Karpas-422 (cell line): Measurements from ENCODE around the gene OGDH. TPM values are rescaled to one million over a fixed set of nuclear protein-coding genes. Genes with fewer than 3 reads are reported as not detected.
A peak's percentile ranks its signal among the peaks of the same experiment; 100 is the strongest.

Experiments
- DNase-seq: peaks from one replicate; pipeline ENCODE4 v3.0.0-alpha.2; 2015
- H2AFZ ChIP-seq: fragments of 200-600 bp; sonication (generic); 2 replicates; pipeline ENCODE4 v1.6.1; 2014; ENCODE audit warnings: antibody characterized with exemption, low read length, mixed read lengths
- H3K27ac ChIP-seq: fragments of 200-600 bp; sonication (generic); 2 replicates; pipeline ENCODE4 v1.5.1; 2014; ENCODE audit warnings: mild to moderate bottlenecking, low read length, moderate library complexity
- H3K27me3 ChIP-seq: fragments of 200-600 bp; sonication (generic); 2 replicates; pipeline ENCODE4 v1.6.1; 2014; ENCODE audit warnings: low read length, mixed read lengths
- H3K36me3 ChIP-seq: fragments of 200-600 bp; sonication (generic); 2 replicates; pipeline ENCODE4 v1.6.1; 2014; ENCODE audit warnings: low read length, mixed read lengths; ENCODE audit not compliant: insufficient read depth
- H3K4me1 ChIP-seq: fragments of 200-600 bp; sonication (generic); 2 replicates; pipeline ENCODE4 v1.6.1; 2014; ENCODE audit warnings: mild to moderate bottlenecking, low read length, mixed read lengths
- H3K4me2 ChIP-seq: fragments of 200-600 bp; sonication (generic); 2 replicates; pipeline ENCODE4 v1.6.1; 2014; ENCODE audit warnings: low read length, low read depth, mild to moderate bottlenecking; ENCODE audit not compliant: poor library complexity, severe bottlenecking
- H3K4me3 ChIP-seq: fragments of 200-600 bp; sonication (generic); 2 replicates; pipeline ENCODE4 v1.5.1; 2014; ENCODE audit warnings: mild to moderate bottlenecking, antibody characterized with exemption, low read length, mixed read lengths
- H3K79me2 ChIP-seq: fragments of 200-600 bp; sonication (generic); 2 replicates; pipeline ENCODE4 v1.6.1; 2014; ENCODE audit warnings: mild to moderate bottlenecking, low read length, mixed read lengths
- H3K9ac ChIP-seq: fragments of 200-600 bp; sonication (generic); 2 replicates; pipeline ENCODE4 v1.6.0; 2014; ENCODE audit warnings: low read length
- H3K9me2 ChIP-seq: fragments of 200-600 bp; sonication (generic), shearing (Covaris generic); replicated peaks from 2 replicates; pipeline ENCODE4 v1.6.0; 2014; ENCODE audit warnings: mild to moderate bottlenecking, low read length, moderate library complexity; ENCODE audit not compliant: insufficient read depth
- H3K9me3 ChIP-seq: fragments of 300-700, 200-600 bp; sonication (generic); 2 replicates; pipeline ENCODE4 v1.6.1; 2014; ENCODE audit warnings: low read length, mixed read lengths
- H4K20me1 ChIP-seq: fragments of 200-600 bp; sonication (generic); 2 replicates; pipeline ENCODE4 v1.6.1; 2014; ENCODE audit warnings: mild to moderate bottlenecking, antibody characterized with exemption, low read length, low read depth; ENCODE audit not compliant: insufficient read depth
- total RNA-seq: library from RNA; depleted of rRNA; stranded (reverse); fragments of >200 nt; shearing (Covaris generic); gene quantifications from 2 replicates; pipeline ENCODE4 v1.2.3, GENCODE V29; 2014; ENCODE audit warnings: low replicate concordance

Gene OGDH
- total RNA-seq, 1 experiment from 2014 or later: 24.9 TPM

DNA sequence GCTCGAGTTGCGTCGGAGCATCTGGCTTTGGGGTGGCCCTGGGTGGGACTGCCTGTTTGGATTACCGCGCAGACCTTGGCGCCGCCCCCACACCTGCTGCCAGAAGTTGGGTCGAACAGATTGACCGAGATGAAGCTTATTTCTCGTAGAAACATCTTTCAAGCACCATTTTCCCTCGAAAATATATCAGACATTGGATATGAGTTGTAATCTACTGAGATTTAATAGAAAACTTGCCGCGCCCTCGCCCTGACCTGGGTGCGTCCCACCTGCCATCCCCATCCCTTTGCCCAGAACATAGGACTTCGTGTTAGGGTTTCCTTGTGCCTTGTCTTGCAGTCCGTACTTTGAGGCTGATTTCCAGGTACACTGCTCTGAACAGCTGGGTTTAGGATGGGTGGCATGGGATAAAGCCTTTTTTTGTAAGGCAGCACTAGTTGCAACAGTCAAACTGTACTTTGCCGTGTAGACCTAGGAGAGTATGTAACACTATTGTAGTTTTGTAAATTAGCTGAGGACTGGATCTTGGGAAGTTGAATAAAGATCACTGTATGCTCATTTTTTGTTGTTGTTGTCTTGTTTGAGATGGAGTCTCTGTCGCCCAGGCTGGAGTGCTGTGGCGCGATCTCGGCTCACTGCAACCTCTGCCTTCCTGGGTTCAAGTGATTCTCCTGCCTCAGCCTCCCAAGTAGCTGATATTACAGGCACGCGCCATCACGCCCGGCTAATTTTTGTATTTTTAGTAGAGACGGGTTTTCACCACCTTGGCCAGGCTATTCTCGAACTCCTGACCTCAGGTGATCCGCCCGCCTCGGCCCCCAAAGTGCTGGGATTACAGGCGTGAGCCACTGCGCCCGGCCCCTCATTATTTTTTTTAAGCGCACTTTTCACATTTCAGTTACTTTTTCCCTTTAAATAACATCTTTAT is 978 bp downstream of the OGDH start:
- peak overlapping the region; percentile 78 for H3K27ac ChIP-seq
- H3K9me2 ChIP-seq: no peaks in the 10 kb centered on the region
- peaks cover 54% of the 10 kb centered on the region for H3K79me2 ChIP-seq
- H3K4me2 ChIP-seq: peak overlapping the region; percentile 99
- peak overlapping the region; percentile 66; the same call in 1 of the 2 replicates for H2AFZ ChIP-seq
- peak overlapping the region; percentile 92 for H3K9ac ChIP-seq
- H3K27me3 ChIP-seq: no peaks in the 10 kb centered on the region
- H3K9me3 ChIP-seq: no peaks in the 10 kb centered on the region
- no peaks in the 10 kb centered on the region for H4K20me1 ChIP-seq
- peaks cover 41% of the 10 kb centered on the region for H3K4me1 ChIP-seq
- peak; percentile 46 for DNase-seq
- H3K4me3 ChIP-seq: peak overlapping the region; percentile 94
- peaks cover 3% of the 10 kb centered on the region; the same call in 1 of the 2 replicates for H3K36me3 ChIP-seq

DNA sequence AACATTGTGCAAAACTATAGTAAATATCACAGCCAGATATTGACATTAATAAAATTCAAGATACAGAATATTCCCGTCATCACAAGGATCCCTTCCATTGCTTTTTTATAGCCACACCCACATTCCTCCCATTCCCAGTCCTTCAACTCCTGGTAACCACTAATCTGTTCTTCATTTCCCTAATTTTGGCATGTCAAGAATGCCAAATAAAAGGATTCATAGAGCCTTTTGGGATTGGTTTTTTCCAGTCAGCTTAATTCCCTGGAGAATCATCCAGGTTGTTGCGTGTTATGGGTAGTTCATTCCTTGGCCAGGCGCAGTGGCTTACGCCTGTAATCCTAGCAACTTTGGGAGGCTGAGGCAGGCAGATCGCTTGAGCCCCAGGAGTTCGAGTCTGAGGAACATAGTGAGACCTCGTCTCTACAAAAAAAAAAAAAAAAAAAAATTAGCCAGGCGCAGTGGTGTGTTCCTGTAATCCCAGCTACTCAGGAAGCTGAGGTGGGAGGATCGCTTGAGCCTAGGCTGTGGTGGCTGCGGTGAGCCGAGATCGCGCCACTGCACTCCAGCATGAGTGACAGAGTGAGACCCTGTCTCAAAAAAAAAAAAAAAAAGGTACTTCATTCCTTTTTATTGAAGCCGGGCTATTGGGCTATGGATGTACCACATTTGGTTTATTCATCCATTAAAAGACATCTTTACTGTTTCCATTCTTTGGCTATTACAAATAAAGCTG is 2.7 kb downstream of the OGDH start:
- Histone ChIP-seq H3K4me1 (peaks cover 36% of the 10 kb centered on the region), H3K27ac (no peak overlapping the region), H3K79me2 (peaks cover 71% of the 10 kb centered on the region), H4K20me1 (no peaks in the 10 kb centered on the region), H3K4me3 (no peak overlapping the region), H3K9me3 (no peaks in the 10 kb centered on the region), H3K9me2 (no peaks in the 10 kb centered on the region), H2AFZ (no peak overlapping the region), H3K4me2 (peak overlapping the region; percentile 4), H3K27me3 (no peaks in the 10 kb centered on the region), H3K9ac (no peak overlapping the region), H3K36me3 (peaks cover 3% of the 10 kb centered on the region; the same call in 1 of the 2 replicates)
- no peak for DNase-seq

DNA sequence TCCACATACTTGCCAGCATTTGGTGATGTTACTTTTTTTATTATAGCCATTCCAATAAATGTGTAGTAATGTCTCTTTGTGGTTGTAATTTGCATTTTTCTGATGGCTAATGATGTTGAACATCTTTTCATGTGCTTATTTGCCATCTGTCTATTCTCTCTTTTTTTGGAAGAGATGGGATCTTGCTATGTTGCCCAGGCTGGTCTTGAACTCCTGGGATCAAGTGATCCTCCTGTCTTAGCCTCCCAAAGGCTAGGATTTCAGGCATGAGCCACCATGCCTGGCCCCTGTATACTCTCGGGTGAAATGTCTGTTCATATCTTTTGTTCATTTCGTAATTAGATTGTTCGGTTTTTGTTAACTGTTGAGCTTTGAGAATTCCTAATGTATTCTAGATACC is 3.4 kb downstream of the OGDH start:
- H3K4me1 ChIP-seq: peaks cover 40% of the 10 kb centered on the region
- H3K9ac ChIP-seq: no peak overlapping the region
- no peak for DNase-seq

GRCh38 chr7:44615149-44615611 is 8.8 kb downstream of the OGDH start:
- Histone ChIP-seq H4K20me1 (no peaks in the 10 kb centered on the region), H2AFZ (no peak overlapping the region), H3K79me2 (peaks cover 95% of the 10 kb centered on the region), H3K27me3 (no peaks in the 10 kb centered on the region), H3K4me1 (peaks cover 28% of the 10 kb centered on the region), H3K27ac (no peak overlapping the region), H3K9me3 (no peaks in the 10 kb centered on the region), H3K4me3 (no peak overlapping the region), H3K4me2 (no peak overlapping the region), H3K36me3 (no peaks in the 10 kb centered on the region), H3K9ac (no peak overlapping the region), H3K9me2 (no peaks in the 10 kb centered on the region)
- no peak for DNase-seq

More for the DNA sequence above, 3.4 kb downstream of the OGDH start:
- no peaks in the 10 kb centered on the region for H3K27me3 ChIP-seq
- no peak overlapping the region for H3K4me2 ChIP-seq
- H3K4me3 ChIP-seq: no peak overlapping the region
- H4K20me1 ChIP-seq: no peaks in the 10 kb centered on the region
- peaks cover 3% of the 10 kb centered on the region; the same call in 1 of the 2 replicates for H3K36me3 ChIP-seq
- no peaks in the 10 kb centered on the region for H3K9me2 ChIP-seq
- no peaks in the 10 kb centered on the region for H3K9me3 ChIP-seq
- H3K27ac ChIP-seq: no peak overlapping the region
- H3K79me2 ChIP-seq: peaks cover 78% of the 10 kb centered on the region
- H2AFZ ChIP-seq: no peak overlapping the region

DNA sequence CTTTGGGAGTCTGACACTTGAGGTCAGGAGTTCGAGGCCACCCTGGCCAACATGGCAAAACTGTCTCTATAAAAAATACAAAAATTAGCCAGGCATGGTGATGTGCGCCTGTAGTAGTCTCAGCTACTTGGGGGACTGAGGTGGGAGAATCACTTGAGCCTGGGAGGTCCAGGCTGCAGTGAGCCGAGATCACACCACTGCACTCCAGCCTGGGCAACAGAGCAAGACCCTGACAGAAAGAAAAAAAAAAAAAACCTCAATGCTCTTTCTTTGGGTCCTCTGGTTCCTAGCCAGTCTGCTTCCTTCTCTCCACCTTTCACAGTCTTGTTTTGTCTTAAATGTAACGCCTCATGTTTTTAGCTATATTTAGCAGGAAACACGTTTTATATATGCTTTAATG is 9.4 kb downstream of the OGDH start:
- Histone ChIP-seq H3K4me2 (no peak overlapping the region), H2AFZ (no peak overlapping the region), H3K9me3 (no peaks in the 10 kb centered on the region), H3K4me3 (no peak overlapping the region), H3K4me1 (peaks cover 28% of the 10 kb centered on the region), H3K9ac (no peak overlapping the region), H3K9me2 (no peaks in the 10 kb centered on the region), H3K27me3 (no peaks in the 10 kb centered on the region), H3K79me2 (peaks cover 95% of the 10 kb centered on the region), H3K36me3 (no peaks in the 10 kb centered on the region), H4K20me1 (no peaks in the 10 kb centered on the region), H3K27ac (no peak overlapping the region)
- DNase-seq: no peak

GRCh38 chr7:44616545-44616944 is 10.1 kb downstream of the OGDH start:
- no peak overlapping the region for H2AFZ ChIP-seq
- no peak overlapping the region for H3K27ac ChIP-seq
- no peaks in the 10 kb centered on the region for H4K20me1 ChIP-seq
- no peaks in the 10 kb centered on the region for H3K9me3 ChIP-seq
- H3K4me1 ChIP-seq: peaks cover 28% of the 10 kb centered on the region
- no peak overlapping the region for H3K4me2 ChIP-seq
- no peaks in the 10 kb centered on the region for H3K9me2 ChIP-seq
- H3K27me3 ChIP-seq: no peaks in the 10 kb centered on the region
- H3K79me2 ChIP-seq: peaks cover 96% of the 10 kb centered on the region
- no peaks in the 10 kb centered on the region for H3K36me3 ChIP-seq
- no peak overlapping the region for H3K9ac ChIP-seq
- no peak for DNase-seq
- H3K4me3 ChIP-seq: no peak overlapping the region

GRCh38 chr7:44617225-44617890 is 10.9 kb downstream of the OGDH start:
- DNase-seq: no peak
- H3K36me3 ChIP-seq: no peaks in the 10 kb centered on the region
- H4K20me1 ChIP-seq: 0 out of 2 replicates have a peak, but pooled peaks cover 4% of the 10 kb centered on the region
- H3K27me3 ChIP-seq: no peaks in the 10 kb centered on the region
- no peak overlapping the region for H3K9ac ChIP-seq
- H3K79me2 ChIP-seq: peaks cover 97% of the 10 kb centered on the region
- no peaks in the 10 kb centered on the region for H3K9me2 ChIP-seq
- H3K4me1 ChIP-seq: peaks cover 28% of the 10 kb centered on the region
- no peak overlapping the region for H3K4me2 ChIP-seq
- no peak overlapping the region for H3K27ac ChIP-seq
- H2AFZ ChIP-seq: no peak overlapping the region
- H3K4me3 ChIP-seq: no peak overlapping the region
- H3K9me3 ChIP-seq: no peaks in the 10 kb centered on the region
